GM21367 (cell line): ENCODE results near the gene RBM25.
"Not testable (repeated sequence)": the region's sequence is repeated elsewhere in the genome, so short reads cannot be mapped to it uniquely, and the experiment has no call there.

Experiments used
- ATAC-seq: cut with Tn5 transposase; IDR thresholded peaks from one replicate; pipeline ENCODE4 v1.9.1; 2021; ENCODE audit not compliant: unreplicated experiment

Gene RBM25

DNA sequence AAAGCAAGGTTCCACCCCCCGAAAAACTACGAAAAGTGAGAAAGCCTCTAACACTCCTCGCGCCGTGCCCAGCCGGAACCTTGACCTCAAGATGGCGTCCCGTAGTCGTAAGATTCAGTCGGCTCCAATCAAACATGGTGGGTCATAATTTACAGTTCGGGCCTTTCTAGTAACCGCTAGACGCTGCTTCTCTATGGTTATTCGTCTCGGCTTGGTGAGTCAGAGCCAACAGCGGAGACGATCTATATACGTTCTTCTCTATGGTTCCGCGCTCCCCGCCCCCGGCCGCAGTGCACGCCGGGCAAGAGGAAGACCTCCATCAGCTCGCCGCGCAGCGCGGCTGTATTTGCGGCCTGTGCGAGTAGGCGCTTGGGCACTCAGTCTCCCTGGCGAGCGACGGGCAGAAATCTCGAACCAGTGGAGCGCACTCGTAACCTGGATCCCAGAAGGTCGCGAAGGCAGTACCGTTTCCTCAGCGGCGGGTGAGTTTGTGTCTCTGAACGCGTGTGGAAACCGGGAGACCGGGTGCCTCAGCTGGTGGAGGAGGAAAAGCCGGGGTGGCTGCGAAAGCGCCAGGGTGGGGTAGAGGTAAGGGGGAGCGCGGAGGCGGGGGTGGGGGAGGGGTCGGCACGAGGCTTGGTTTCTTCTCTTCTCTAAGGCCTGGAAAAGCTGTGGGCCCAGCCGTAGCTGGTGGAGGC is at the start of gene RBM25:
Gene RBM25 (plus strand): TSS at position 311 of the 698 bp plus-strand sequence. CDS start 13,108 bp downstream, outside the sequence.
- ATAC-seq = peak; percentile 89

DNA sequence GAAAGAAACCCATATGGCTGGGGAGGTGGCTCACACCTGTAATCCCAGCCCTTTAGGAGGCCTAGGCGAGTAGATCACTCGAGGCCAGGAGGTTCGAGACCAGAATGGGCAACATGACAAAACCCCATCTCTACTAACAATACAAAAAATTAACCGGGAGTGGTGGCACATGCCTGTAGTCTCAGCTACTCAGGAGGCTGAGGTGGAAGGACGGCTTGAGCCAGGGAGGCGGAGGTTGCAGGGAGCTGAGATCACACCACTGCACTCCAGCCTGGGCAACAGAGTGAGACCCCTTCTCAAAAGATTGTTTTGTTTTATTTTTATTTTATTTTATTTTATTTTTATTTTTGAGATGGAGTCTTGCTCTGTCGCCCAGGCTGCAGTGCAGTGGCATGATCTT is 47.1 kb upstream of the RBM25 start:
- not testable (repeated sequence) for ATAC-seq

DNA sequence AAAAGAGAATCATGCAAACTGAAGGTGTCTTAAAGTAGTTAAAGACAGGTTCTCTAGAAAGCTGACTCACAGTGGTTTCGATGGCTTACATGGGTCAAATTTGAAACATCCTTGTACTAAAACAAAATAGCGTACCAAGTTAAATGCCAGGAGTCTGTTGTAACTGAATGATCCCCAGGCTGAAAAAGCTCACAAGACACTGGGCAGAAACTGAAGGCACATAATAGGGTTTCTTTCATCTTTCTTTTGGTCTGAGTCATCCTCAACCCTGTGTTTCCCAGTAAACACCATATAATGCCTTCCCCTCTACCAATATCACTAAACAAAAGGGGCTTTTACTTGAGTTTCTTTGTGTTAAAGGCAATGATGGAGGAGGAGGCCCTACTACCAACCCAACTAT is 44.2 kb upstream of the RBM25 start:
- no peak for ATAC-seq

DNA sequence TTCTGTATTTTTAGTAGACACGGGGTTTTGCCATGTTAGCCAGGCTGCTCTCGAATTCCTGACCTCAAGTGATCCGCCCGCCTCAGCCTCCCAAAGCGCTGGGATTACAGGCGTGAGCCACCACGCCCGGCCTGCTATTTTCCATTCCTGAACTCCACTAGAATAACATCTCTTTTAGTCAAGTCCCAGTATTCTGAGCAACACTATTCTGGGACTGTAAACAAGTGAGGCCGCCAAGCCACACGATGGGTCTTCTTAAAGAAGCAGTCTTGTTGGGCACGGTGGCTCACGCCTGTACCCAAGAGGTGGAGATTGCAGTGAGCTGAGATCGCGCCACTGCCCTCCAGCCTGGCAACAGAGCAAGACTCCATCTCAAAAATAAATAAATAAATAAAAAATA is 42.8 kb upstream of the RBM25 start:
- ATAC-seq = not testable (repeated sequence)

DNA sequence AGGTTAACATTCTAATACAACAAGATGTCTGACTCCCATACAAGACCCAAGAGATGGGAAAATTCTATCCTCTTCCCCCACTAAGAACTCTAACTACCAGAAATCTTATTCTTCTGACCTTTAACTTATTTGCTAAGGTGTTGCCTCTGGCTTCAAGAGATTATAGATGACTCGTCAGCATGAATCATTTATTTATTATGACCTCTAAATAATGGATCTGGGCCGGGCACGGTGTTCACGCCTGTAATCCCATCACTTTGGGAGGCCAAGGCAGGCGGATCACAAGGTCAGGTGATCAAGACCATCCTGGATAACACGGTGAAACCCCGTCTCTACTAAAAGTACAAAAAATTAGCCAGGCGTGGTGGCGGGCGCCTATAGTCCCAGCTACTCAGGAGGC is 42.3 kb upstream of the RBM25 start:
- ATAC-seq = not testable (repeated sequence)

DNA sequence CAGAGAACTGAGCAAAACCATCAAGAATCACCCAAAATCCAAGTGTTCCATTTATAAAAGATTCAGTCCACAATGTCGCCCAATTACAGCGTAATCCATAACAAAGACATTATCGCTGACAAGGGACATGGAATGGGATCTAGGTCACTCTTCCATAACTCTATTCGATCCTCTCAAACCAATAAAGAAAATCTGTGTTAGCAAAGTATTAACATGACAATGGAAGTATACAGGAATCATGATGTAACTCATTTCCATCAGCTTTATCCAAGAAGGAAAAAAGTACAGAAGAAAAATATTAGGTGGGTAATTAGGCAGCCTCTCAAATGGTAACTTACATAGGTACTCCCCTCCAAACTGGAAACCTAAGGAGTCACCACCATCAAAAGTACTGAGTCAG is 36.3 kb upstream of the RBM25 start:
- no peak for ATAC-seq

DNA sequence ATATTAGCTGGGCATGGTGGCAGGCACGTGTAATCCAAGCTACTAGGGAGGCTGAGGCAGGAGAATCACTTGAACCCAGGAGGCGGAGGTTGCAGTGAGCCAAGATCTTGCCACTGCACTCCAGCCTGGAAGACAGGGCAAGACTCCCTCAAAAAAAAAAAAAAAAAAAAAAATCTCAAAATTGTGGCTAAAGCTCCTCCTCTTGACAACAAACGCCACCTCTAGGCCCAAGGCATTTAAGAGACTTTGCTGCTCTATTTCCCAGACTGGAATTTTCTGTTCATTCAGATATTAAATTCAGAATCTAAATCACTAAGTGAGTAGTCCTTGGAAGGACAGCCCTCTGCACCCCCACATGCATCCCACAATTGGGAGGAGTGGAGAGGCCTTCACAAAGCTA is 32.8 kb upstream of the RBM25 start:
- no peak for ATAC-seq

DNA sequence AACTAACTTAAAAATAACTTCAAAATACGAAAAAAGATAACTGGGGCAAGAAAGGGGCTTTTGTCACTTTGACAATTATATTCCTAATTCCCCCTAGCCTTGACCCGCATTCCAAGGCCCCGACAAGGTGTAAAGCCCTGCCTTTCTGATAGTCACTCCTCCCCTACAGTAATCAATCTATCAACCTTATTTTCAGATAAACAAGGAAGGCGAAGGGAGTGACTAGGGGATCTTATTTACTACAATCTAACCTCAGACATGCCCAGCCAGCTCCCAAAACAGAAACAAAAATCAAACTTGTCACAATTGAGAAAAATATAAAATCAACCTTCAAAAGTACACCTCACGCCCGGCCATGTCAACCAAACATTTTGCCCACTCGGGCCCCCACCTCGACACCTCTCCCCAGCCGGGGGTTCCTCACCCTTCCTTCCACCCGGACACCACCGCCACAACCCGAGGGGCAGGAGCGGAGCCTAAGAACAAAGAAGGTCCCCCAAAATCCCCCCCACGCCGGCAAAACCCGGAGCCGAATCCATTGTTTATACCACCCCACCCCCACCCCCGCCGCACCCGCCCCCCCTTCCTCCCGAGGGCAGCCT is 32.0 kb upstream of the RBM25 start:
- ATAC-seq = no peak

DNA sequence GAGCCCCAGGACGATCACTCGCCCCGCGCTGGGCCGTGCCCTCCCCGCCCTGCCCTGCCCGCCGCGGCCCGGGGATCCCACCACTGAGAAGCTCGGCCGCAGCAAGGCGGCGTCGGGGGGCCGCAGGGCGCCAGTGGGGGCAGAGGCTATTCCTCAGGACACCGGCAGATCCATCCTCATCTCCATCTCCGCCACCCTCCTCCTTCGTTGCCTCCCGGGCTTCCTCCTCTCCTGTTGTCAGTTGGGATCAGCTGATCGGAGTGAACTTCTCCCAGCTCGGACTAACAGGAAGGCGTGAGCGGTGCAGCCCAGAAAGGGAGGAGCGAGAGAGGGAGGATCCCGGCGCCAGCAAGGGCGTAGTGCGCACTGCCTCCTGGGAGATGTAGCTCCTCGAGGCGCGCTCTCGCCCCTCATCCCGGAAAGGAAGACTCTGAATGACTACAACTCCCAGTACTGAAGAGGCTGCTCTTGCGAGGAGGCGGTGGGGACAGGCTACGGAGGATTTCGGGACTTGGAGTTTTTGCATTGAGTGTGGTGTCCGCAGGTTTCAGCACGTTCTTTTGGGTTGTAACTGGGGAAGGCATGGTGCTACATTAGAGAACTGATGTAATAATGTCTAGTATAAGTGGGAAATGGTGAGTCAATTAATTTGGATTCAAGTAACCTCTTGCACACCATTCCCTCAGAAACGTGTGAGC is 31.3 kb upstream of the RBM25 start, which contains the start of gene ZFYVE1:
Gene ZFYVE1 (minus strand): TSS at position 262 of the 698 bp plus-strand sequence. CDS start 2,598 bp downstream, outside the sequence.
- peak; percentile 95 for ATAC-seq

DNA sequence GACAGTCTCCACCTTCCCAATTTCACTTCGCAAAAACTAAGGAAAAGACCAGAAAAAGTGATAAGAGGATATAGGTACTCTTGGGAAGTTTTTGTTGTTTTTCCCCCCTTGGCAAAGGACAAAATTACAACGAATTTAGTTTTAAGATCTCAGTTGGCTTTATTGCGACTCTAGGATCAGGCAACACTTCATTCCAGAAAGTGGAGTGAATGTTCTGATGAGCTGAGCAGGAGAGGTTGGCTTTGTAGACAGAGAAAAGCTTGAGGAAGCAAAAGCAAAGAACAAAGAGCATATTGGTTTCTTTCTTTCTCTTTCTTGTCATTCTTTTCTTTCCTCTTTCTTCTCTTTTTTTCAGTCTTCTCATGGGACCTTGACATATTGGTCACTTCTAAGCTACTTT is 30.8 kb upstream of the RBM25 start:
- no peak for ATAC-seq

DNA sequence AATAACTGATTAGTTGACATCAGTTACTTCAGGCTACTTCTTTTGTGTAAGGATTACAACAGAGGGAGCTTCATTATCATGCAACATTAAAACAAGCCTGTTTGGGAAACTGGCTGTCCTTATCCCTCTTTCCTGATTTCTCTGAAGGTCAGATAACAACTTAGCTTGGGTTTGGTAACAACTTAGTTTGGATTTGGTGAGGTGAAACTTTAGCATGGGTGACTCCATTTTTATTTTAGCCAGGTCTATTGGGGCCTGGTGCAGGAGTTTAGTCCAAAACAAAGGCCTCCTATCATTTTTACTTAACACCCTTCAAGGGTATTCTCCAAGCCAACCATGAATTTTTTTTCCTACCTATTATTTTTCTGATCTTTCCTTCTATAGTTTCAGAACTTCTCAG is 30.4 kb upstream of the RBM25 start:
- no peak for ATAC-seq

DNA sequence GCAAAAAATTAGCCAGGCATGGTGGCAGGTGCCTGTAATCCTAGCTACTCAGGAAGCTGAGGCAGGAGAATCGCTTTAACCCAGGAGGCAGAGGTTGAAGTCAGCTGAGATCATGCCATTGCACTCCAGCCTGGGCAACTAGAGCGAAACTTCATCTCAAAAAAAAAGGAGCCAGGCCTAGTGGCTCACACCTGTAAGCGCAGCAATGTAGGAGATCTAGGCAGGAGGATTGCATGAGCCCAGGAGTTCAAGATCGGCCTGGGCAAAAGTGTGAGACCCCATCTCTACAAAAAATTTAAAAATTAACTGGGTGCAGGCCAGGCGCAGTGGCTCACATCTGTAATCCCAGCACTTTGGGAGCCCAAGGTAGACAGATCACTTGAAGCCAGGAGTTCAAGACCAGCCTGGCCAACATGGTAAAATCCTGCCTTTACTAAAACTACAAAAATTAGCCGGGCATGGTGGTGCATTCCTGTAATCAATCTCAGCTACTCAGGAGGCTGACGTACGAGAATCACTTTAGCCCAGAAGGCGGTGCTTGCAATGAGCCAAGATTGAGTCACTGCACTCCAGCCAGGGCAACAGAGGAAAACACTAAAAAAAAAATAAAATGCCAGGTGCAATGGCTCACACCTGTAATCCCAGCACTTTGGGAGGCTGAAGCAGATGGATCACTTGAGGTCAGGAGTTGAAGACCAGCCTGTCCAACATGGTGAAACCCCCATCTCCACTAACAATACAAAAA is 21.5 kb upstream of the RBM25 start:
- not testable (repeated sequence) for ATAC-seq

DNA sequence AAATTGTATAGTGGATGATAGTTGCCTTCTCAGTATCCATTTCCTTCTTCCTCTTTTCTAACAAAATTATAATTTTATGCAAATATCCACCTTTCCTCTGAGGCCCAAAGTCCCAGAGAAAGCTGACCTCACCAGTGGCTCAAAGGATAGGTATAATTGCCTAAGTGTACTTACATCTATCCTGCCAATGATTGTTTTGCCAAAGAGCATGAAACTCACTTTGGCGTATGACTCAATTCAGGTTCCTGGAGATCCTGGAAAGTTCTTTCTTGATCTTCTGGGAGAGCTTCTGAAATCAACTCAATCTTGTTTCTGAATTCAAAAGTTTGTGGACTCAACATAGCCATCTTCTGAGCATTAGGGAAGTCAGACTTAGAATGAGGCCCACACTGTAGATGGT is 10.5 kb upstream of the RBM25 start:
- ATAC-seq = no peak

DNA sequence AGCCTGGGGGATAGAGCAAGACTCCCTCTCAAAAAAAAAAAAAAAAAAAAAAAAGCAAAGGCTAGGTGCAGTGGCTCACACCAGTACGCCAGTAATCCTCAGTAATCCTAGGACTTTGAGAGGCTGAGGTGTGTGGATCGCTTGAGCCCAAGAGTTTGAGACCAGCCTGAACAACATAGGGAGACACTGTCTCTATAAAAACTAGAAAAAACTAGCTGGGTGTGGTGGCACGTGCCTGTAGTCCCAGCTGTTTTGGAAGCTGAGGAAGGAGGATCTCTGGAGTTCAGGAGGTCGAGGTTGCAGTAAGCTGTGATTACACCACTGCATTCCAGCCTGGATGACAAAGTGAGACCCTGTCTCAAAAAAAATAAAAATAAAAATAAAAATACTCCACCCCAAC is 8.9 kb upstream of the RBM25 start:
- ATAC-seq = no peak

DNA sequence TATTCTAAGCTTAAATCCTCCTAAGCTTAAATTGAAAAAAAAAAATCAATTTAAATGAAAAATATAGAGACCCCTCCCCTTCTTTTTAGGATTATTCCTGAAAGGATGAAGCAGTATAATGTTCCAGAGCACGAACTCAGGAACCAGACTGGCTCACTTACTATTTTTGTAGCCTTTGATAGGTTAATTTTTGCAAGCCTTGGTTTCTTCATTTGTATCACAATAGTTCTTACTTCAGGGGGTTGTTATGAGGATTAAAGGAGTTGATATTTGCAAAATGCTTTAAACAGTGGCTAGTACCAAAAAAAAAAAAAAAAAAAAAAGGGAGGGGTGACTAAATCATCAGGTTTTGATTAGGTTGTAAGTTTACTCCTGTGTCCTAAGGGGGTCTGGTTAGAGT is 3.1 kb upstream of the RBM25 start:
- ATAC-seq = no peak

DNA sequence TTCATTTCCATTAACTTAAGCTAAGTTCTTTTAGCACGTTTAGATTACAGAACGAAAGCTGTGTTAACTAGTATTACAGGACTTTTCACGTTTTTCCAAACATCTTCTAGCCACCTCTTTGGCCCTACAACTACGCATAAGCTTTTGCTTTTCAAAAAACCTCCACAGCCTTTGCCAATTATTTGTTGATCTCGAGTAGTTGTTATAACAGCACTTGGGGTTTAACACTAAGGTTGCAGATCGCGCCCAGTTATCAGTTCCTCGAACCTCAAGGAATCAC is 450 bp upstream of the RBM25 start:
- ATAC-seq = no peak

DNA sequence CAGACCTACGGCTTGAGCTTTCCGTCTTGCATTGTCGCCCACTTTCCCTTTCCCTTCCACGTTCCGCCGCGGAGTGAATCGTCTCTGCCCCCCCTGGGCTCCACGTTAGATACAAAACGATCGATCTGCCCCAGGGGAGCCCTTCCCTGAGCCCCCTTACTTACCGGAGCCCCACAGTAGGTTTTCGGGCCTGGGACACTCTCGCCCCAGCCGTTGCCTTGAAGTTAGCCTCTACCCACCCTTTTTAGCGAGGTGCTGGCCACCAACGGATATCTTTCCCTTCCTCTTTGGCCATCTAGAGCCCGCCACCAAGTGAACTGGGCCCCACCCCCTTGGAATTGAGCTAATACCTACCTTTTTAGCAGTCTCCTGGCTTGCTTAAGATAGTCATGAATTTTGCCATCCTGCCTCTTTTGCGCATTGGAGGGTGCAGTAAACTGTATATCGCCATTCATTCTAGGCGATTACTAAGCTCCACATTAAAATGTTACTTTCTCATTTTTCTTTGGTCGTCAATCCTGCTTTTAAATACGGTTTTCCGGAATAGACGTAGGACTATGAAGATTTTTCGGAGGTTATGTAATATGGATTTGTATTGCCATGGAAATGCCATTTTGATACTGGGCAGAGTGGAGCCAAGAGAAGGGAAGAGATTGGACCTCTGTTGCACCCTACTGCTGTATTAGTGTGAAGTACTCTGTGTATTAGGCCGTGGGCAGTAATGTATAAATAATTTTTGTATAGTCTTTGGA is 764 bp downstream of the RBM25 start:
- peak; percentile 6 for ATAC-seq

DNA sequence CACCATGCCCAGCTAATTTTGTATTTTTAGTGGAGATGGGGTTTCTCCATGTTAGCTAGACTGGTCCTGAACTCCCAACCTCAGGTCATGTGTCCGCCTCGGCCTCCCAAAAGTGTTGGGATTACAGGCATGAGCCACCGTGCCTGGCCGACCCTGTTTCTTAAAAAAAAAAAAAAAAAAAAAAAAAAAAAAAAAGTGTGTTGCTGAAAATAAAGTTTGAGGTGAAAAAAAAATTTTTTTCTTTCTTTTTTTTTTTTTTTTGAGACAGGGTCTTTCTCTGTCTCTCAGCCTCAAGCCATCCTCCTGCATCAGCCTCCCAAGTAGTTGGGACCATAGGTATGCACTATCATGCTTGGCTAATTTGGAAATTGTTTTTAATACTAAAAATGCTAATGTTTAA is 11.3 kb downstream of the RBM25 start:
- no peak for ATAC-seq

DNA sequence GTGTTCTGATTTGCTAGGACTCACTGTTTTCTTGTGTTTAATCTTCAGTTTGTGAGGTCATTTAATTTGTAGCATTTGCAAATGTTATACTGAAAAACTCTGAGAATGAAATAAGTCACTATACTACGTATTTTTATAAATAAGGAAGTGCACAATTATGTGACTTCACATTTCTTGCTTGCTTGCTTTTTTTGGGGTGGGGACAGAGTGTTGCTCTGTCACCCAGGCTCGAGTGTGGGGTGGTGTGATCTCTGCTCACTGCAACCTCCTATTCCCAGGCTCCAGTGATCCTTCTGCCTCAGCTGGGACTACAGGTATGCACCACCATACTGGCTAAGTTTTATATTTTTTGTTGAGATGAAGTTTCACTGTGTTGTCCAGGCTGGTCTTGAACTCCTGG is 32.7 kb downstream of the RBM25 start:
- ATAC-seq = no peak

DNA sequence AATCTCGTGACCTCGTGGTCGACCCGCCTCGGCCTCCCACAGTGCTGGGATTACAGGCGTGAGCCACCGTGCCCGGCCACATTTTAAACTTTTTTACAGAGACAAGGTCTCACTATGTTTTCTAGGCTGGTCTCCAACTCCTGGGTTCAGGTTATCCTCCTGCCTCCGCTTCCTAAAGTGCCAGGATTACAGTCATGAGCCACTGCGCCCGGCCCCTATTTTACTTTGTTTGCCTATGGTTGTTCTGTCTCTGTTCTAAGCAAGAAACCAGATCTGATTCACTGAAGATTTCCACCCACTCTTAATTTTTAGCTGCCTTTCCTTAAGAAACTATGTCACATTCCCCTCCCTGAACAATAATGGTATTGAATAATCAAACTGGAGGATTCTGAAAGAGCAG is 39.1 kb downstream of the RBM25 start:
- ATAC-seq = no peak

DNA sequence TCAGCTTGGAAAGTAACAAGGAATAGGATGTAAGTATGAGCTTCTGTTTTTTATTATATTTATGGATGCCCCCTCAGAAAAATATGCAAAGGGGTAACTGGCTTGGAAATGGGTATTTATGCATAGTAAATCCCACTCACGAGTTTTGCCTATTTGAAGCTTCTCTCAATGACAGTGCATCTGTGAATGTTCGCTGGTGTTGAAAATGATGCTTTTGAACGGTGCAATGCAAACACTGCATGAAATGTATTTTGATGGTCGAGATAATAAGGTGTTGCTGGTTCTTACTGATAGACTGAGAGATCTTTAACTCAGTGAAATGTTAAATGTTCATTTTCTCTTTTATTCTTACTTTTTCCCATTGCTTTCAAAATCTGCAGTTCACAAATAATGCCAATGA is 42.0 kb downstream of the RBM25 start:
- no peak for ATAC-seq
